ENCODE measurements around the gene ACYP2.

ACYP2 gene

DNA sequence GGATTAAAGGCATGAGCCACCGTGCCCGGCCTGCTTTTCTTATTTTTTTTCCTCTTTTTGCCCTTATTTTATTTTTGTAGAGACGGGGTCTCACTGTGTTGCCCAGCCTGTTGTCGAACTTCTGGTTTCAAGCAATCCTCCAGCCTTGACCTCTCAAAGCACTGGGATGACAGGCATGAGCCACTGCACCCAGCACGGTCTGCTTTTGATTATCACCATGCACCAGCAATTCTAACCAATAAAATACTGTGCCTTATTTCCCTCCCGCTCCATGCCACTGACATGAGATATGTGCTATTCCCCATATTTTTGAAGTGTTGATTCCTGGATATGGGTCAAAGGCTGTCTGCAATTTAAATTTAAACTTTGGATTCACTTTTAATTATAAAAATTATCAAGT, 42.9 kb downstream of the ACYP2 start:
- no peak for DNase-seq (ENCODE audit: low read depth)

DNA sequence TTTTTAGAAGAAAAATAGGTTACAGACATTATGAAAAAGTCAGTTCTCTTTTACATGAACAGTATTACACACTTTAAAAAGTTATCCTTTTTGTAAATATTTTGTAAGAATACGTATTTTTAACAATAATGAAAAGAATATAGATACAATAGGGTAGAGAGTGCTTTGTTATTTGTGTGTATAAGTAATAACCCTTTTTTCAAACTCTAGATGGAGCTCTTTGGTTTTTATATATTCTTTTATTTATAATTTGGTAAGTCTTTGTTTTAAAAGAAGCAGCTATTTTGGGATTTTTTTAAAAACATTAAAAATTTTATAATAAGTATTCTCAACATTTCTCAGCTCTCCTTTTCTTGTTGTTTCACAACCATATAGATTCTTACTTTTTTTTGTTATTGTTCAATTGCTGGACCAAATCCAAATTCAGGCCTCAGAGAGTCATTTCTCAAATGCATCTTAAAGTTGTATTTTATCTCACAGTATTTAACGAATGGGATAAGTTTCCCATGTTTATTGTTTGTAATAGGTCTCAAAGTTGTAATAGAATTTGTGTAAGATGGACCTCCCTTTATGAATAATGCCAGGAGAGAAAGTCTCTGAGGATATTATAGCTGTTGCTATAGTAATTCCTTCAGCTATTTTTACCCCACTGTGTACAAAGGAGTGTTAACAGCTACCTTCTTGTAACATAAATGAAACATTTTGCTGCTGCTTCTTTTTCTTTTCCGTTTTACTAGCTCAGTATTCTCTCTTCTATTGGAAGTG, 46.4 kb downstream of the ACYP2 start:
- no peak for DNase-seq (ENCODE audit: low read depth)

DNA sequence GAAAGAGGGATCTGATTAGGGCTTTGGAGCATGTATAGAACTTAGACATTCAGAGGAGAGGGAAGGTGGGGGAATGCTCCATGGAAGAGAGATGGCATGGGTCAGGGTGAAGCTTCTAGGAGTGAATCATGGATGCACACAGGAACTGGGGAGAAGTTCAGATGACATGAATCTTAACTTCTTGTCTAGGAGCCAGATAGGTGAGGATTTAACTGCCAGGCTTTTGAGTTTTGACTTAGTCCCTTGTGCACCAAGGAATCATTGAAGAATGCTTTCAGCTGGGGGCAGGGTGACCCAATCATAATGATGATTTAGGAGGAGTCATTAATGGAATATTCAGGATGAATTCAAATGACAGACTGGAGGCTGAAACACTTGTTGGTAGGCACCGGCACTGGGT, 48.7 kb downstream of the ACYP2 start:
- DNase-seq (ENCODE audit: low read depth) = no peak

DNA sequence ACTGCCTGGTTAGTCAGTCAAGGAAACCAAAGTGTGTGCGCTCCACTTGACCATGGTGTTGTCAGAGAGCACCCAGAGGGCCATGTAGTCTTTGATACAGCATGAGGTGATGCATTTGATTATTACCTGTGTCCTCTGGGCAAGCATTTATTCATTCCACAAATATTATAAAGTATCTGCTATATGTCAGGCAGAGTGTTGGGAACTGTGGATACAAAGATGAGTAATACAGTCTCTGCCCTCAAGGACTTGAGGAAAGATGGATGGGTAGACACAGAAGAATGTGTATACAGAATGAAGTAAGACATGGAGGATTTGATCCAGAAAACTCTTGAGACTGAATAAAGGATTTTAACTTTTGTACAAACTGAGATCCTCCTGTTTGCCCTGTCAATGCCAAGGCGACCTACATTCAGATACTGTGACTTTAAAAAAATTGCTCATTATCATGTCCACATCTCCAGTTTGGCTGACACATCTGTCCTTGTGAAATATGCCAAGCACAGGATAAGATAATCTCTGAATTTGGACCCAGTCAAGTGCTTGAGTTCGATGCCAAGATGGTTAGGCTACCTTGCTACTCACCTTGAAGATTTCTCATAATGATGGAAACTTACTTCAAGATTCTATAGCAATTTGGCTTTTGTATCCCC, 50.8 kb downstream of the ACYP2 start:
- no peak for DNase-seq (ENCODE audit: low read depth)

DNA sequence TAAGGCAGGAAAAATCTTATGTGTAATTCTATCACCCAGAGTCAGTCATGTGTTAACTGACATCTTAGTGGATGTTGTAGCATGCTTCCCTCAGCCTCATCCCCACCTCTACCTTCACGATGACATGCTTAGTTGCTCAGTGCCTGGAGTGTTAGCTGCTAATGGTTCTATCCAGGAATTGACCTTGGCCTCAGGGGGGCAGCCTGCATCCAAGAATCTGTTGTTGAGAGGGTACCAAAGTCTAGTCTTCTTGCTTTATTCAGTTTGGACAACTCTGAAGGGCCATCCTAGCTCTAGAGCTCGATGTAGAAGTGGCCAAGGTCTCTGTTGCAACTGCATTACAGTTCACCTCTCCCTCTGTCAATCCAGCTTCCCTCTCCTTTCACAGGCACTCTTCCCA, 61.2 kb downstream of the ACYP2 start:
- no peak for DNase-seq (ENCODE audit: low read depth)

DNA sequence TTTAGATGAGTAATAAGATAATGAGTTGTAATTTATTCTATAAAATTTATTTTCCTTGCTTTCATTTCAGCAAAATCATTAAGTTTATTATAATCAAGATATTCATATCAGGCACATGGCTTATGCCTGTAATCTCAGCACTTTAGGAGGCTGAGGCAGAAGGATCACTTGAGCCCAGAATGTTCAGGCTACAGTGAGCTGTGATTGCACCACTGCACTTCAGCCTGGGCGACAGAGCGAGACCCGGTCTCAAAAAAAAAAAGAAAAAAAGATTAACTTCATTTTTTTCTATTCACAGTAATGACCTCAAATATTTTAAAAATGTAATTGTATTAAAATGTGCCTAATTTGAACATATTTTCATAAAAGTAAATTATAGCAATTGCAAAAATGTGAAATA, 67.9 kb downstream of the ACYP2 start:
- DNase-seq (ENCODE audit: low read depth) = no peak

DNA sequence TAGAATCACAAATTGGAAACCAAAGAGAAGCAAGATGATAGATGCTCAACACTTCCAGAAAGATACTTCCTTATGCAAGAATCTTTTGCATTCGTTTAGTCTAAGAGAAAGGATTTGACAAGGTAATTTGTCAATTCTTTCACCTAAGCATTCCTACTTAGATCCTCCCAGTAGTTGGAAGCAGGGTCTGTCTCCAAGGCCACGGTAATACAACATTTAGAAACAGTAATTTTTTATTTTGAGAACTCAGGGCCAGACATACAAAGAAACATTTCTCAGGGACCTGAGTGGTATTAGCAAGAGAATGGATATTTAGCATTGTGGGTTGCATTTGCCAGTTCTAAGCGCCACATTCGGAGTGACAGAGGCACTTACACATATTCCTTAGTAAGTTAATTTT, 68.6 kb downstream of the ACYP2 start:
- DNase-seq (ENCODE audit: low read depth) = no peak

DNA sequence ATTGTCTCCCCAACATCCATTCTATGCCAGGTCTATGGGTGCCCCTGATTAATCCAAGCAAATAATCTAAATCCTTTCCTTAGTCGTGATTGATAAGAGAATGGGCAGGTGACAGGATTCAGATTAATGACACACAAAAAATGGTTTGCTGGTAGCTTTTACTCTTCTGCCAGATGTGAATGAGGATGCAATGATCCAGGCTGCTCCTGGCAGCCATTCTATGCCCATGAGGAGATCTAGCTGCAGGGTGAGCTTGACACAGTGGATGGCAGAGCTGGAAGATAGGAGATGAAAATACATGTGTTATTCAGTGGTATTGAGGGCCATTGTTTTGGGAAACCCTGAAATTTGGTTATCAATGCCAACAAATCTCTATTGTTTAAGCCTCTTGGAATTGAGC, 69.7 kb downstream of the ACYP2 start:
- DNase-seq (ENCODE audit: low read depth) = no peak

DNA sequence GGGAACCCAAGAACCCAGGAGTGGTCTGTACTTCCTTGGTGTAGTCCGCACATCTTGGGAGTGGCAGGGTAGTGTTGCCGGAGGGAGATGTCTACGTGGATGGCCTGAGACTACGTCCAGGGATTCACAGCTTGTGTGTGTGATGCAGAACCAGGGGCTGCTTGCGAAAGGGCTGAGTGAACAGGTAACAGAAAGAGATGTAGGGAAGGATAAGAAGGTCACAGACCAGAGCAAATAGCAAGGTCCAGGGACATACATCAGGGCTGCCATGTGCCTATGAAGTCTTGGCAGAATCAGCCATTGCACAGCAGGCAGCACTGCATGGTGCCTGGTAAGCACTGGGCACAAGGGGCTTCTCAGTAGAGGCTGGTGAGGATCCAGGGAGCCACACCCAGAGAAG, 71.9 kb downstream of the ACYP2 start:
- no peak for DNase-seq (ENCODE audit: low read depth)

DNA sequence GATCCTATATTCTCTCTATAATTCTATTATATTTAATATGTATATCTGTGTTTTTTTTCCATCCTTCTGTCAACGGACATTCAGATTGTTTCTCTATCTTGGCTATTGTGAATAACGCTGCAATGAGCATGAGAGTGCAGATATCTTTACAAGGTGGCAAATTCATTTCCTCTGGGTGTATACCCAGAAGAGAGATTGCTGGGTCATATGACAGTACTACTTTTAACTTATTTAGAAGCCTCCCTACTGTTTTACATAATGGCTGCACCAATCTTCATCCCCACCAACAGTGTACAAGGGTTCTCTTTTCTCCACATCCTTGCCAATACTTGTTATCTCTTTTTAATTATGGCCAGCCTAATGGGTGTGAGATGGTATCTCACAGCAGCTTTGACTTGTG, 74.1 kb downstream of the ACYP2 start:
- no peak for DNase-seq (ENCODE audit: low read depth)

DNA sequence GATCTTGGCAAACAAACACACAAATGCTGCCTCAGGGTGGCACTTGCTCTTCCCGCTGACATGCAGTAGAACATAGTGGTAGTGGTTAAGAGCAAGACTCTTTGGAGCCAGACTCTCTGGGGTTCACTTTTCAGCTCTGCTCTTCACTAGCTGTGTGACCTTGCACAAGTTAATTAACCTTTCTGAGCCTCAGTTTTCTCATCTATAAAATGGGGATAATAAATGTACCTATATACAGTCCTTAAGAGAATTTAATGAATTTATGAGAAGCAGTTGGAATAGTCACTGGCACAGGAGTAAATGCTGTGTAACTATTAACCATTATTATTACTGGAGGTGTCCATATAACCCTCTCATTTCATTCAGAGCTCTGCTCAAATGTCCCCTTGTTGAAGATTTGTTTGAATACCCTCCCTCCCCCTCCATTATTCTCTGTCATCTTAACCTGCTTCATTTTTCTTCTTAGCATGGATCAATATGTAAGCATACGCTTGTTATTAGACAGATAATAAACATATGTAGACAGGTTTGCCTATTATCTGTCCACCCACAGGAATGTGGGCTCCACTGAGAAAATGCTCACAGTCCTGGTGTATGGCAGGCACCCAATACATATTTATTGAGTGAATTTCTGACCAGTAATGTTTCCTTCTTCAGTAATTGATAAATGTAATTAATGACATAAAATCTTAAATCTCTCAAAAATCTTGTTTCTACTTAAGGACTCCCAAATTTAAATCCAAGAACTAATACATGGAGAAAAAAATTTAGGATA, 76.1 kb downstream of the ACYP2 start:
- no peak for DNase-seq (ENCODE audit: low read depth)

DNA sequence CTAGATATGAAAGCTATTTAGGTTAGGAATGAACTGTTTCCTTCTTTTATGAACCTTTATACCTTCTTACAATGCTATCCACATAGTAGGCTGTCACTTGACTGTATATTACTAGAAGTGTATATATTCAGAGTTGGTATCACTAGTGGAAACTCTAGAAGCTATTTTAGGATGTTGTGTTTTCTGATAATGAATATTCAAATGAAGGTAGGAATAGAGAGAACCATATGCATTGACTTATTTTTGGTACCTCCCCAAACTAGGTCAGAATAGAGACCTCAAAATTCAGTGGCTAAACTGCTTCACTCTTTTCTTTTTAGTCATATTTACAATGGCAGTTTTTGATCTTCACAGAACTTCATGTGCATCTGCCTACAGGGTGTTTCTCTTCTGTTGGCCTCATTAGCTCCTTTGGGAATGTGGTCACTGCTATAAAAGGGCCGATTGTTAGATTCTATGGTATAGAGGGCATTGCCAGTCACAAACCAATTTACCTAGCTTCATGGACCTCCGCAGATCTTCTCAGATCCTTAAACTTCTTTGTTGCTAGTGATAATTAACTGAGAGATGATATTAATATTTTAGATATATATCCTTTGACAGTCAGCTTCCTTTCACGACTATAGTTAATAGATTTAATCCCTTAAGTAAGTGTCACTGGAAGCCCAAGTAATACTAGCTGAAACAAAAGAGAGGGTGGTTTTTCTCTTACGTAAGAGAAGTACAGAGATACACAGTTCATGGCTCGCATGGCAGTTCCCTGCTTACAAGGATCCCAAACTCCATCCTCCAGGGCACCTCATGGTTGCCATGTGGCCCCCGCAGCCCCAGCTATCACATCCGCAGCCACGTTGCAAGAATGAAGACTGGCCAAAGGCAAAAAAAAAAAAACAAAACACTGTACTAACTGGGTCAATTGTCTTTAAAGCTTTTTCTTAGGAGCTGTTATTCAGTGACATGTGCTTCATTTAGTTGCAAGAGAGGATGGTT, 79.6 kb downstream of the ACYP2 start:
- DNase-seq (ENCODE audit: low read depth) = no peak

DNA sequence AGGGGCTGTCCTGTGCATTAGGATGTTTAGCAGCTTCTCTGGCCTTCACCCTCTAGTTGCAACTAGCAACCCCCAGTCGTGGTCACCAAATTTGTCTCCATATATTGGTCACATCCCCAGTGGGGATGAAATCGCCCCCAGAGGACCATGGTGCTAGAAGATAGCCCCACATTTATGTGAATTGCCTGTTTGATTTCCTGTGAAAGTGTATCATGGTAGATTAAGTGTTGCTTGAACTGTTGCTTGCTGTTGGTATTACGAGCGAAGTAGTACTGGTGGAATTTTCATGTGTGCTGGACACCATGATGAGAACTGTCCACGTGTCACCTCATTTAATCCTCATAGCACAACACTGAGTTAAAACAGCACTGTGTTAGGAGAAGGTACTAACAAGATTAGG, 81.2 kb downstream of the ACYP2 start:
- DNase-seq (ENCODE audit: low read depth) = no peak

DNA sequence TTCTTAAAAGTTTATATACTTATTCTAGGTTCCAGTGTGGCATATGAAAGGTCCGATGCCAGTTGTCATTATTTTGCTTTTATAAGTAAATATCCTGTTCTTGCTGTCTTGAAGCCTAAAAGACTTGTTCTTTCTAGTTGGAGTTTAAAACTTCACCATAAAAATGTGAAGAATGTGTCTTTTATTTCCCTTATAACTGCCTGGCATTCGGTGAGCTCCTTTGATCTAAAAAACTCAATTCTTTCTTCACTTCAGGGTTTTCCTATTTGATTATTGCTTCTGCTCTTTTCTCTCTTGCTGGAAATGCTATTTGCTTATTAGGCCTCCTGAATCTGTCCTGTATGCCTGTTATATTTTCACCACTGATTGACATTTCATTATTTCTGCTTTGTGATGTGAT, 89.1 kb downstream of the ACYP2 start:
- DNase-seq (ENCODE audit: low read depth) = no peak

DNA sequence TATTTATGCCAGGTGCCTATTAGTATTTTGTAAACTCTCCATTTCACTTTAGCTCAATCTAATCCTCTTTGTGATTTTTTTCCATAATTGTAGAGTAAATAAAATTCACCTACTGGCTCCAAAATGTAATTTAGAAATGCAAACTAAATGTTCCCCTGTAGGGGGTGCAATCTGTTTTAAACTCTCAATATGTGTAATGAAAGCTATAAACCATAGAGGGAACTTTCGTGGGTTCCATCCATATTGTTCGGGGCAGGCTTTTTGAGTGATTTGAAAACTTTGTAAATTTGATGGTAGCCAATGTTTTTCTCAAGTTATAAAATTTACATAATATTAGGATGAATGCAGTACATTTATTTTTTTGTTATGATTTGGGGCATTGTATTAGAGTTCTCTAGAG, 91.2 kb downstream of the ACYP2 start:
- no peak for DNase-seq (ENCODE audit: low read depth)

DNA sequence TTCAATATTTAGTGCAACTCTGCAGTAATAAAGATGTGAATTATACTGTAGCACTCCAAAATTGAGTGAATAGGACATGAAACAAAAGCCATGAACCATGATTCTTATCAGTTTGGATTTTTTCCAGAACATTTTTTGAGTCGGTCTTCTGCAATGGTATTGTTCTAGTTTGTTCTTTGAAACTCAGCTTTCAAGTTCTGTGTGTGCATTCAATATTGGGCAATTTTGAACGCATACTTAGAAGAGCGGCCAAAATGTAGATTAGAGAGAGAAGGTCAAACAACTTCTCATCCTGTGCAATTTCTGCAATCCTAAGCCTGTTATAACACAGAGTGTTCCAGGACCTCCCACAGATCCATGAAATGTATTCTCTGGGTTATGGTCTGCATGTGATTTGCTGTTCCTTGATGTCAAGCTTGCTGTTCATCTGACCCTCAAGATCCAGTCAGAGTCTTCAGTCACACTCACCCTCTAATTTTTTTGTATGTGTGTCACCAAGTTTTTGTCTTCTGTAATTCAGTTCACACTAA, 92.3 kb downstream of the ACYP2 start:
- no peak for DNase-seq (ENCODE audit: low read depth)

DNA sequence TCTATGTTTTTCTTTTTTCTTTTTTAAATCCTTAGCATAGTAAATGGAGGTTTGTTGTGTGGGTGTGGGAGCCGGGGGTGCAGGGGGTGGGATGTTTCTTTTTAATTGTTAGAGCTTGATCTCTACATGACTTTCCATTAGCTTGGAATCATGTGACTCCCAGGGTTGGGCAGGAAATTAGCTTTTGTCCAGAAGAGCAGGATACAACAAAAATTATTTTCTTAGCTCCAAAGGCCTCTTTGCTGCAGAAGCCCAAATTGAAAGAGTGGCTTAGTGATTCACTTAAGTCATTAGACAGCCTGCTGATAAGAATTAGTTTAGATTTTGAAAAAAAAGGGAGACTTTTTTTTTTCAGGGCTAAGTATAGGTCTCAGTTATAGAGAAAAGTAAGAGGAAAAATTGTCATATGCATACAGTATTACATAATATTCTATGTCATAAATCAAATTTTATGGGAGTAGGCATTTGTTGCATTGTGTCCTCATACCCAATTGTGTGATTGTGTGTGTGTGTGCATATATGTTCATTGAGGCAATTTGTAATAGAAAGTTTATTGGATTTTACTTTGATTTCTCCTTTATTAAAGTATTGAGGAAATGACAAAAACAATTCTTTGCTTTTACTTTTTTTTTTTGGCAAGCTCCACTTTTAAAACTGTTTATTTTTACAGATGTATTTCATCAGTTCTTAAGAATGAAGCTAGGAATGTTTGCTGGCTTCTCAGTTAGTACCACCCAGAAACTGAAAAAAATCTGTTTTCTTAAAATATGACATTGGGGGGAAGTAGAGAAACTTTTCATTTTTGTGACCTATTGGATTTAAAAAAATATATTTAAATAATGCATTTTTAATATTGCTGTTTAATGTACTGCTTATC, 93.2 kb downstream of the ACYP2 start:
- no peak for DNase-seq (ENCODE audit: low read depth)

DNA sequence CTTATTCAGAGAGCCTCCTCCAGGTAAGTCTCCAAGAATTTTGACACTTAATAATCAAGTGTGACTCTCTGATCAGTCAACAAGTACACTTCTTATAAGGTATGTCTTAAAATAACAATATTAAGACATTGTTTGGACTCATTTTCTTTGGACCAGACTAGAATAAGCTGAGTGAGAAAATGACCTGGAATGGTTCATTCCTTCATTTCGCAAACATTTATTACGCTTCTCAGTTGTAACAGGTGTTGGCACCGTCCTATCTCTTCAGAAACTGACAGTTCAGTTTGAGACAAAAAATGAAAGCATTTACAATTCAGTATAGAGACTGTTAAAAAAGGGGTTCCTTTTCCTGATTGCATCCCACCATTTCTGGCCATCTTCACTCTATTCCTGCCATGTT, 94.0 kb downstream of the ACYP2 start:
- DNase-seq (ENCODE audit: low read depth) = no peak

DNA sequence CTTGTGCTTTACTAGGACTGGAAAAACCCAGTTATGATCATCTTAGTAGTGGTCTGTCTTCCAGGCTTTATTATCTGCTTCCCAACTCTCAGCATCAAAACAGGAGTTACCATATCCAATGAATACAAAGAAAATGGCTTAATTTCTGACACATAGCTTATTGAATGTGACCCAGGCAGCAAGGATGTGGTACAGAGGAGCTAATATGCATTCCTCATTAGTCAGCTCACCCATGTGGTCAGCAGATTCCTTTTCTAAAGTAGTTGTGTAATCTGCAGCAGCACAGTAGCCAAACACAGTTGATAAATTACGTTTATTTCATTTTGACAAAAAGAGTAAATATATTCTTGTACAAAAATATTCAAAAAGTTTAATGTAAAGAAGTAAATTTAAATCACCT, 97.0 kb downstream of the ACYP2 start:
- DNase-seq (ENCODE audit: low read depth) = no peak

DNA sequence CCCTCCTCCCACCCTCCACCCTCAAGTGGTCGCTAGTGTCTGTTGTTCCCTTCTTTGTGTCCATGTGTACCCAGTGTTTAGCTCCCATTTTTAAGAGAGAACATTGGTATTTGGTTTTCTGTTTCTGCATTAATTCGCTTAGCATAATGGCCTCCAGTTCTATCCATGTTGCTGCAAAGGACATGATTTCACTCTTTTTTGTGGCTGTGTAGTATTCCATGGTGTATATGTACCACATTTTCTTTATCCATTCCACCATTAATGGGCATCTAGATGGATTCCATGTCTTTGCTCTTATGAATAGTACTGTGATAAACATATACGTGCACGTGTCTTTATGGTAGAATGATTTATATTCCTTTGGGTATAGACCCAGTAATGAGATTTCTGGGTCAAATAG, 97.7 kb downstream of the ACYP2 start:
- DNase-seq (ENCODE audit: low read depth) = no peak

DNA sequence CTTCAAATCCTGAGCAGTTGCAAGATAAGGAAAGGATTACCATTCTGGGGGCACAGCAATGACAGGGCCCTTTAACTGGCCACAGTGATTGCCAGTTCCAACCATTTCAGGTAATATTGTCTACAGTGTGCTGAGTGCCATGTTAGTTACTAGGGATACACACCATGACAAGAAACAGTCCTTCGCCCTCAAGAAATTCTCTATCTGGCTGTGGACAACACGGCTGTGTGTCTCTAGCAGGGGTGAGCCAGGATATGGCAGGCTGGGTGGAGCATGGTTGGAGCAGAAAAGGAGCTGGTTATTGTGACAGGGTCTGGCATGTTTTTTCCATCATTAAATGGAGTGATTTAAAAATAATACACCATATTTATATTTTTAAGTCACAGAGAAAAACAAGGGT, 109.6 kb downstream of the ACYP2 start:
- no peak for DNase-seq (ENCODE audit: low read depth)
